HG02759 (cell line): ENCODE data around the gene MORN1.
A peak's percentile ranks its signal among the peaks of the same experiment; 100 is the strongest.
"Not testable (repeated sequence)": the region's sequence is repeated elsewhere in the genome, so short reads cannot be mapped to it uniquely, and the experiment has no call there.

Source experiments
- ATAC-seq: cut with Tn5 transposase; IDR thresholded peaks from one replicate; pipeline ENCODE4 v1.9.1; 2021; ENCODE audit warnings: mild to moderate bottlenecking, moderate library complexity; ENCODE audit not compliant: unreplicated experiment

Gene MORN1

DNA sequence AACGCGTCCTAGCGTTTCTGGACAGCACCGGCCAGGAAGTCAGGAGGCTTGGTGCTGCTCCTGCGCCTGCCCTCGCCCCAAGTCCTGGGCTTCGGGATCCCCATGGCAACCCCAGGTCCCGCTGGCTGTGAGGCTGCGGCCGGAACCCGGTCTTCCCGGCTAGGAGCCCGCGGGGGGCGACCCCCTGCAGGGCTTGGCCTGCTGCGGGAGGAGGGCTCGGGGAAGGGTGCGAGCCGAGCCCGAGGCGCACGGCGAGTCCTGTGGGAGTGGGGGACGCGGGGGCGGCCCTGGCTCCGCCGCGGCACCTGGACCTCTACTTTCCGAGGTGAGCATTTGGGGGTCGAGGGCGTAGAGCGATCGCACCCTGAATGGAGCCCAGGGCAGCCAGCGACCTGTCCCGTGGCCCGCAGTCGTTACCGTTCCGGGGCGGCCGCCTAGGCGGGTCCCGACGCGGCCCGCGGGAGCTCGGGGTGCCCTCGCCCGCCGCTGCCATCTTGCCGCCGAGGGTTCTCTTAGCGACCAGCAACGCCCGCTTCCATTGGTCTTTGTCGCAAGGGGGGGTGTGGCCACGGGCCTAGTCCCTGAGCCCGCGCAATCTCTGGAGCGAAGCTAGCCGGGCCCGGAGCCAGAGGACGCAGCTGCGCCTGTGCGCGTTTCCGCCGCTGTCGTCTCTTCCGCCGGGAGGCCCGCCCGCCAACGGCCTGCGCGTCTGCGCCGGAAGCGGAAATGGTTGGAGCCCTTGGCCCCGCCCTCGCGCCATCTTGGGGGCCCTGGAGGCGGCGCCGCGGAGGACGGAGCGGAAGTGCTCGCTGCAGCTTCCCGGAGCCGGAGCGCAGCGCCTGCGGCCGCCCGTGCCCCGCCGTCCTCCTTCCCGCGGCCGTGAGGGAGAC, at the start of gene MORN1, which contains the start of gene RER1:
Gene MORN1, minus strand, starts transcription at position 514 of the 890 bp plus-strand sequence. Its CDS starts 21 bp downstream, at position 493.
Gene RER1, plus strand, starts transcription at position 801 of the 890 bp plus-strand sequence. CDS start 3,950 bp downstream, outside the sequence.
- ATAC-seq: peak; percentile 90

DNA sequence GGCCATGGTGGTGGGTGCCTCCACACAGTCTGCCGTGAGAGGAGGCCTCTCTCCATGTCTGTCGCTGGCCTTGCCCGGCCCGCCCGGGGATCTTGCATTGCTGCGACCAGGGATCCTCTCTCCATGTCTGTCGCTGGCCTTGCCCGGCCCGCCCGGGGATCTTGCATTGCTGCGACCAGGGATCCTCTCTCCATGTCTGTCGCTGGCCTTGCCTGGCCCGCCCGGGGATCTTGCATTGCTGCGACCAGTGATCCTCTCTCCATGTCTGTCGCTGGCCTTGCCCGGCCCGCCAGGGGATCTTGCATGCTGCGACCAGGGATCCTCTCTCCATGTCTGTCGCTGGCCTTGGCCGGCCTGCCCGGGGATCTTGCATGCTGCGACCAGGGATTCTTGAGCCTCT, 49.0 kb upstream of the MORN1 start:
- ATAC-seq: not testable (repeated sequence)

DNA sequence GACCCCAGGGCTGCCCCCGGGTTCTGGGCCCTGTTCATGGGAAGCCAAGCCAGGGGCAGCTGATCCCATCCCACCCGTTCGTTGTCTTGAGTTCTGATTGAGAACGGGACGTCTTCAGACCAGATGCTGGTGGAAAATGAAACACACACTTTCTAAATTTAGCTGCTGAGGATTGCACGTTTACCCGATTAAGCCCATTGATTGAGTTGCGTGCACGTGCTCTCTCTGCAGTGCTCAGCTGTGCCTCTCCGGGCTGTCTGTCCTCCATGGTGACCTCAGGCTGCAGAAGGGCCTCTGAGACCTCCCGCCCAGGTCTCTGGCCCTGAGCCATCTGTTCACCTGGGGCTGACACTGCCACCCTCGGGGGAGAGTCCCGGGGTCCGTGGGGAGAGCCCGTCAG, 48.0 kb upstream of the MORN1 start:
- no peak for ATAC-seq

DNA sequence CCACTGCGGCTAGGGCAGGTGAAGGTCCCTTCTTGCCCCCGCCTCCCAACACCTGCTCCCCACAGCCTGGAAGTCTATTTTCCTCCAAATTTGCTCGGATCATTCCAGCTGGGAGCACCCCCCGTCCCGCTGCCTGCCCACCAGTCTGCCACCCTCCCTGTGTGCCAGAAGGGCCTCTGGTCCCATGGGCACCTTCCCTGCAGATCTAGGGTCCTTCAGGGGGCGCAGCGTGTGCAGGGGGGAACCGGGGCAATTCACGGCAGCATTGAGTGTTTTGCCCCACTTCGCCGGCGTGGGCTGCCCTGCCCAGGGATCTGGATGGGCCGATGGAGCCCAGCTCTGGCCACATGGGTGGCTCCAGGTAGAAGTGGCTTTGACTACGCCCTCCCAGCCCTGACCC, 47.3 kb upstream of the MORN1 start:
- no peak for ATAC-seq

DNA sequence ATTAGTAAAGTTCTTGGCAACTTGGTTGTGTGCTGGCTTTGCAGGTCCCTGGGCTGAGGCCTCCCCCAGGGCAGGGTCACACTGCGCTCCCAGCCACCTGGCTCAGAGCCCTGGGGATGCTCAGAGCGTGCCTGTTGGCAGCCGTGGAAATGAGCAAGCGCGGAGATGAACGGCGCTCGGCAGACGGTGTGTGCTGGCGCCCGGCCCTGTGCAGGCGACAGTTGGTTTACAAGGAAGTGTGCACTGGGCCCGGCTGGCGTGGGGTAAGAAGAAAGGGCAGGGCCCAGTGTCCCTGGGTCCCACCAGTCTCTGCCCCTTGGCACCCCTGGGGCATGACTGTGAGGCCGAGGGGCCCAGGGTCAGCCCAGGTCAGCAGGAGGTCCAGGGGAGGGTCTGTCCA, 46.7 kb upstream of the MORN1 start:
- ATAC-seq: no peak

DNA sequence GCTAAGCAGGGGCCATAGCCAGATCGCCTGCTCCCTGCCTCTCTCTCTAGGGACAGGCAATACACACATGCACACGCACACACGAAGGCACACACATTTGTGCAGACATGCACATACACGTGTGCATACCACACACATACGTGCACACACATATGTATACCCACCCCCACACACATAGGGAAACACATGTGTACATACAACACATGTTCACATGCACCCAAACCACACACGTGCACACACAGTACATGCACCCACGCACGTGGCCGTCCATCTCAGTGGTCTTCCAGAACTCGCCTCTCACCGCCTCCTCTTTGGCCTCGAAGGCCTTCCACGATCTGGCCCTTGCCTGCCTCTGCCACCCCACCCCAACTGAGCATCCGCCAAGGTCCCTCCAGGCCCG, 46.3 kb upstream of the MORN1 start:
- no peak for ATAC-seq

DNA sequence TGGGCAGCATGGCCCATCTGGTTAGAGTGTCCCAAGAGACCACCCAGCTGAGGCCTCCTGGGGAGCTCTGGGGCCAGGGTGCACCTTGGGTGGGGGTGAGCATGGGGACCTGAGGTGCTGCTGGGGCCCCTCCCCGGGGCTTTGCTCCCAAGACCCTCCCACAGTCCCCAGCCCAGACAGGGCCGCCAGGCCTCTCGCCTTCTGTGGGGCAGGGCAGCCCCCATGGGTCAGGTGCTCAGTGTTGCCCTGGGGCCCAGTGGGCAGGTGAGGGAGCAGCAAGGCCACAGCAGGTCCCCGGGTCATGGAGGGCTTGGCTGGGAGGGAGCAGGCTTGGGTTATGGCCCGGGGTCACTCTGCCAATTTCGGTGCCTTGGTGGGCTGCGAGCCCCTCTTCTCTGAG, 45.5 kb upstream of the MORN1 start:
- ATAC-seq: no peak

DNA sequence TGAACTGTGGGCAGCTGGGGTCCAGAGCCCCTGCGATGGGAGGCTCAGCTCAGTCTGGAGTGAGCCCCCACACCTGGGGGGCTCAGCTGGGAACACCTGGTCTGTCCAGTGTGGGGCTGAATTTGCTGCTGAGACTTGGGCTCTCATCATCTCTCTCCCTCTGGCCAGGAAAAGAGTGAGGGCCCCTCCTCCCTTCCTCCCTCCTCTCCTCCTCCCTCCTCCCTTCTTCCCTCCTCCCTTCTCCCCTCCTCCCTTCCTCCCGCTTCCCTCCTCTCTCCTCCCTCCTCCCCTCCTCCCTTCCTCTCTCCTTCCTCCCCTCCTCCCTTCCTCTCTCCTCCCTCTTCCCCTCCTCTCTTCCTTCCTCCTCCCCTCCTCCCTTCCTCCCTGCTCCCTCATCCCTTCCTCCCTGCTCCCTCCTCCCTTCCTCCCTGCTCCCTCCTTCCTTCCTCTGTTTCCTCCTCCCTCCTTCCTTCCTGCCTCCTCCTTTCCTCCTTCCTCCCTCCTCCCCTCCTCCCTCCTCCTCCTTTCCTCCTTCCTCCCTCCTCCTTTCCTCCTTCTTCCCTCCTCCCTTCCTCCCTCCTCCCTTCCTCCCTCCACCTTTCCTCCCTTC, 44.5 kb upstream of the MORN1 start:
- no peak for ATAC-seq

DNA sequence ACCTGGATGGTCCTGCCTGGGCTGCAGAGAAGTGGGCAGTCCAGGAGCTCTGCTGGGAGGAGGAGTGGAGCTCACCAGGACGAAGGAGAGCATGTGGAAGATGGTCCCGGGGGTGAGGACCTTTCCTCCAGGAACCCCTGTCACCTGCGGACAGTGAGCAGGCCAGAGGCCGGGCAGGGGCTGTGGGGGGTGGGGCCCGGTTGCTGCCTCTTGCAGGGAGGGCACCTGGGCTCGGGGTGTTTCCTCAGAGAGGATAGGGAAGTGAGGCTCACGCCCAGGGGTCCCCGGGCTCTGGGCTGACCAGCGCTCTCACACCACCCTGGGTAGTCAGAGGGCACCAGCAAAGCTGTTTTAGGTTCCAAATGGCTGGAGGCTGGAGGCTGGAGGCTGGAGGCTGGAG, 43.7 kb upstream of the MORN1 start:
- no peak for ATAC-seq

DNA sequence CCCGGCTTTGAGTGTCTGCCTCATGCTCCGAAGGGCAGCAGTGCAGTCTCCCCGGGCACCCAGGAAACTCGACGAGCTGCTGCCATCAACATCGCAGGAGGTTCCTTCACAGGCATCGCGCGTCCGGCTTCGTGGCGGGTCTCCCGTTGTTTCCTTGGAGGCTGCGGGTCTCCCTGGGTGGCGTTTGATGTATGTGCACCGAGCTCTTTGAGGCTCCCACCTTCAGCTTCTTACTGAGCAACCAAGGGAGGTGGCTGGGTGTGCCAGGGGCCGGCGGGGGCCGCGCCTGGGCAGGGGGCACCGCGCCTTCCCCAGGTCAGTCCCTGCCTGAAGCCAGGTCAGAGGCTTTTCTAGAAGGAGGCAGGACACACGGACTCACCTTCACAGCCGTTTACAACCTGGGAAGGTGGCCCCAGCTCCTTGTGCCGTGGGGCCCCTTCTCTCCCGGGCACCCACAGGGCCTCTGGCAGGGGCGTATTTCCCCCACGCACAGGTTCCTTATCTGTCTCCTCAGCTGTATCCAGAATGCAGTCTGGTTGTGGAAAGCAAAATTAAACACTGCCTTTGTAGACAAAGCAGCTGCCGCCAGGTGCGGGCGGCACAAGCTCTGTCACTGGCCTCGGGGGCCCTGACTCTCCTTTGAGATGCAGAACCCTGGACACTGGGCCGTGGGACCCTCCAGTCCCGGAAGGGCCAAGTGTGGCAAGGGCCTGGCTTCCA, 42.7 kb upstream of the MORN1 start:
- no peak for ATAC-seq

DNA sequence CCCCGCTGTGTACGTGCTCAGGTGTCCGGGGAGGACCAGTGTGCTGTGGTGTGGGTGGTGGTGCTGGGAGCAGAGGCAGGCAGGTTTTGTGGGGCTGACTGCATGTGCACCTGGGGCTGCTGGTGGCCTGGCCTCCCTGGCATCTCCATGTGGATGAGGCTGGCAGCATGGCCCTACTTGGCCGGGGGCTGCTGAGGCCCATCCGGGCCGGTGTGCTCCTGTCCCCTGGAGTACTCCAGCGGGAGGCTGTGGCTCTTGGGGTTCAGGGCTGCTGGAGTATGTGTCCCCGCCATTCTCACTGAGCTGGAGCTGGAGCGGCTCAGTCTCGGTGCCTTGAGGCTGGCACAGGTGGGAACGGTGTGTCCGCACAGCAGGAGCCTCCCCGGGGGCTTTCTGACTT, 41.8 kb upstream of the MORN1 start:
- no peak for ATAC-seq

DNA sequence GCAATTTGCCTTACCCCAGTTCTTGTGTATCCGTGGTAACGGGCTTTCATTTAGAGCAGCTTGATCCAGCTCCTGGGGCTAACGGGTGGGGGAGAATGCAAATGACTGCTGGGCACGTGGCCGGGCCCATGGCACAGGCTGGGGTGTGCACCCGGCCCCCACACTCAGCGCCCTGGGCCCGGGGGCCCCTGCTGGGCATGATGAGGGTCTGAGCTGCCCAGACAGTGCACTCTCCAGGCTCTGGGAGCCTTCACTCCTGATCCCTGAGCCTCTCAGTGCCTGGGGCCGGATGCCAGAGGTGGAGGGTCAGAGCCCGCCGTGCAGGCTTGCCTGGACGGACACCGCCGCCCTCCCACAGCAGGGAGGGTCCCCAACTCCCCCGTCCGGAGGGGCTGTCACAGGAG, 41.1 kb upstream of the MORN1 start:
- ATAC-seq: no peak

DNA sequence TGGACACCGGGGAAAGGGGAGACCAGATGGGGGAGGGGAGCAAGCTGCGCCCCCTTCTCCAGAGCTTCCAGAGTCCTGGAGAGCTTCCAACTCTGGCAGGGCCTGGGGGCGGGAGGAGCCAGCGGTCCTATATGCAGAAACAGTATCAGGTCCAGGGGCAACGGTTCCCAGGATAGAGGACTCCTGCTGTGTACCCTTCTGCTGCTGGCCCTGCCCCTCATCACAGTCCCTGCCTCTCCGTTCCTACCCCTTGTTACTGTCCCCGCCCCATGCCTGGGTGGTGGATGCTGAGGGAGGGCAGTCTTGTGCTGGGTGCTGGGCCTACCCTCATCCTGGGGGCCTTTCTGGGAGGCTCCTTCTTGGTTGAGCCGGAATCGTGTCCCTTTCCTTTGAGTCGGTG, 40.2 kb upstream of the MORN1 start:
- ATAC-seq: no peak

DNA sequence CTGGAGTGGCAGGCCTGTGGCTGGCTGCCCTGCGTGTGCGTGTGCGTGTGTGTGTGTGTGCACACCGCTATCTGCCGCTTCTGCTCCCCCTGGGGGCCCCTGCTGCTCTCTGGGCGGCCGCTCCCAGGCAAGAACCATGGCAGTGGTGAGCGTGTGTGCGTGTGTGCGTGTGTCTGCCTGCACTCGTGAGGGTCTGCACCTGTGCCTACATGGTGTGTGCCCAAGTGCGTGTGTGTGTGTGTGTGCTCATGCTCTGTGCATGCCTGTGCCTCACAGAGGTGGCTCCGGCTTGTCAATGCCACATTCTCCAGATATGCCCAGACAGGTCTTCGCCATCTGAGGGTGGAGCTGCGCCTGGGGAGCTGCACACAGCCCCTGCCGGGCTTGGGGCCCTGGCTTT, 39.7 kb upstream of the MORN1 start:
- no peak for ATAC-seq

DNA sequence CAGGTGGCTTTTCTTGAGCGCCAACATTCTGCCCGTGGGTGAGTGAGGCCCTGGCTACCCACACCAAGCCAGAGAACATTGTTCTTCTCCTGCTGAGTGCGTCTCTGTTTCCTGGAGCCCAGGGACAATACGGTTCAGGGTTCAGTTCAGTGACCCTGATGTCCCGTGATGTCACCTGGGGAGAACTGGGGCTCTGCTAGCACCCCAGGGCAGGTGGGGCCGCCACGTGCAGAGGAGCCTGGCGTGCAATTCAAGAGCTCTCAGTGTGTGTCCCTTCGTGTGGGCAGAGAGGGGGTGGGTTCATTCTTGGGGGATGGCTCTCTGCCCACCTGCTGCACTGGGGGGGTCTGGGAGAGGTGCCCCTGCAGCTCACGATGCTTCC, 39.2 kb upstream of the MORN1 start:
- no peak for ATAC-seq

DNA sequence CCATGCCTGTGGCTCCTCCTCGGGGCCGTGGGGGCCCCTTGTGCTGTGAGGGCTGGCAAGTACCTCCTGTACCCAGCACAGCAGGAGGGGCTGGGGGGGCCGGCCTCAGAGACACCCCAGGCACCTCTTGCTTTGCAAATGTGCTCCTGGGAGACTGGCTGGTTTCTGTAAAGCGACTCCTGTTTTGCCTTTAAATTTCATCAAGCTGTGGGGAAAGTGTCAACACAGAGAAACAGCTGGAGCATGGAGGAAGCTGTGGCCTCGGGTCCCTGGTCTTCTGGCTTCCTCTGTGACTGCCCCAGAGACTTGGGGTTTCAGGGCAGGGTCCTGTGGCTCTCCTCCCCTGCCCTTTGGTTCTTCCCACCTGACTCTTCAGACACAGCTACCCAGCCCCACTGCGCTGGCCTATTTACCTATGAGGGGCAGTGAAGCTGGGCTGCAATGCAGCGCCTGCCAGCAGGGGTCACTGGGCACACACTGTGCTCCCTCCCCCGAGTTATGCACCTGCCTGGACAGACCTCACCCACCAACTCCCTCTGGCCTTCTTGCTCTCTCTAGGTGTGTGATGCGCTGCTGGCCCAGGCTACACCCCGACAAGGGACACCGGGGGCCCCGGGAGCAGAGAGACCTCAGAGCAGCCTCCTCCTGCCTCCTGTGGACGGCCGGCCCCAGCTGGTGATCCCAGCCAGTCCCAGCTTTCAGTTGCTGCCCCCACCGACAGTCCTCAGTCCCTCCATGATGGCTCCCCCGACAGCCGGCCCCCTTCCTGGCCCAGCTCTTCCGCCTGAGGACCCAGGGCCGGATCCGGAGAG, 38.6 kb upstream of the MORN1 start:
- no peak for ATAC-seq

DNA sequence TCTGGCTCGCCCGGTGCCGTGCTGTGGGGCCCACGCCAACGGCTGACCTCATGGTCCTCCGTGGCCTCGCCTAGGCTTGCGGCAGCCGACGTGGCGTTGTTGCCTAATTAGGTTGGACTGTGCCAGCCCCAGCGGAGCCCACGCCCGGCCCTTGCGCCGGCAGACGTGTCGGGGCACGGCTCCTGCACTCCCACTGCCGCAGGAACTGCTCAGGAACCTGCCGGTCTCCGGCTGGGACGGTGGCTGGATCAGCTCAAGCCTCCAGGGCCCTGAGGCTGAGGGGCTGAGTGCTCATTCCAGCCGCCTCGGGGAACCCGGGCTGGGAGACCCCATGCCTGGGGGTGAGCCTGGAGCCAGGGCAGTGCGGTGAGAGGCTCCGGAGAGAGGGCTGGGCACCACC, 37.1 kb upstream of the MORN1 start:
- no peak for ATAC-seq

DNA sequence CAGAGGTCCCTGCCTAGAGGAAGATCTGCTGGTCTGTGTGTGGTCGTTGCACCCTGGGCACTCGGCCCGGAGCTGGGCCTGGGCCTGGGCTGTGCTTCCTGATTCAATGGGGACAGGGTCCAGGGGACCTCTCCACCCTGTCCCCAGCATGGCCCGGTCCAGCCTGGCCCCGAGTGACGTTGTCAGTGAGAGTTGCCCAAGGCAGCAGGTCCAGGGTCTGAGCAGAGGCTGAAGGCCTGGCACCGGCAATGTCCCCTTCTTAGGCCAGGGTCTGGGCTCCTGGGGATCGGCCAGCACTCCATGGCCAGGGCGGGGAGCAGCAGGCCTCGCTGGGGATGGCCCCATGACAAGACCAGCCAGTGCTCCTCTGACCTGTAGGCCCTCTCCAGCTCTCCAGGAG, 36.6 kb upstream of the MORN1 start:
- ATAC-seq: no peak

DNA sequence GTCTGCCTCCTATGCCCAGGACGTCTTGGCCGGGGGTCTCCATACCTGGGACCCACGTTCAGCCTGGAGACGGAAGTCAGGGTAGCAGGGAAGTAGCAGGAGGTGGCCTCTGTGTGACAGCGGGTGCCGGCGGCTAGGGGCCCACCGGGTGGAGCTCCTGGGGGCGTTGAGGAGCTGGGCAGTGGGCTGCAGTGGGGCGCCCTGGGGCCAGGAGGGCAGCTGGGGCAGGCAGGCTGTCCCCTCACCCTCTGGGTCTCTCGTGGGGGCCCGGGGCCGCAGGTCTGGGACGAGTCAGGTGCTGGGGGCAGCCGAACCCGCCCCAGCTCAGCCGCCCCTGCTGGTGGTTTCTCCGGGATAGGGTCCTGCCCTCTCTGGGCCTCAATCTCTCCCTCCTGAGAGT, 35.7 kb upstream of the MORN1 start:
- no peak for ATAC-seq

DNA sequence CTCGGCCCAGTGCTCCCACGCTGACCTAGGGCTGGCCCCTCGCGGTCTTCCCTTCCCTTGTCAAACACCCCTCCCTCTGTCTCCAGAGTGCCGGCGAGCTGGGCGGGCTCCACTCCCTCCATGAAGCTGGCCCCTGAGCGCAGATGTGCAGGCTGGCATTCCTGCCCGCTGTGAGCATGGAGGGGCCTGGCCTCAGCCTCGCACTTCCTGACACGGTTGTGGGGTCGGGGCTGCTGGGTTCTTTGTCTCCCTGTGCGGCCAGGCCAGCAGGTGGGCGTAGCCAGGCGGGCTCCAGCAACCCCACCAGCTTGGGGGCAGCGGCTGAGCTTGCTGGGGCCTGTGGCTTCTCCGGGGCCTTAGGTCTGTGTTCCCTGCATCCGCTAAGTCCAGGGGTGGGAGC, 35.2 kb upstream of the MORN1 start:
- no peak for ATAC-seq

DNA sequence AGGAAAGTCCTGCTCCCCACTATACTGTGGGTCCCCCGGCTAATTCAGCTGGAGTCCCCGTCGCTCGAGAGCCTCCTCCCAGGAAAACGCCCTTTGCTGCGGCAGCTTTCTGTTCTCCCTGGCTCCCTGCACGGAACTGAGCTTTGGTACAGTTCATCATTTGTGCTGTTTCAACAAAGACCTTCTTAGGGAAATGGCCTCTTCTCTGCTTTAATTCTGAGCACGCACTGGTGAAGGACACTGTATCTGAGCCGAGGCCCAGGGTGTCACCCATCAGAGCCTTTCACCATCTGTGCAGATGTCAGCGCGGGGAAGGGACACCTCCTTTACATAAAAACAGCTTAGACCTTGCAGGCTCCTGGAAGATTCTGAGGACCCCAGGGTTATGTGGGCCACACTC, 34.5 kb upstream of the MORN1 start:
- ATAC-seq: no peak
